Prostate gland (tissue), 2 donors: Measurements from ENCODE around the gene CCDC146. TPM values are rescaled to one million over a fixed set of nuclear protein-coding genes. Genes with fewer than 3 reads are reported as not detected.

Source experiments
- DNase-seq: peaks from one replicate; pipeline ENCODE4 v3.0.0-alpha.2; 2019; ENCODE audit warnings: low spot score
- H3K27ac ChIP-seq, 2 donors: fragments of 200-600 bp; sonication (generic); 2 replicates each; pipeline ENCODE4 v1.5.1; 2017 to 2019
- H3K27me3 ChIP-seq: fragments of 200-600 bp; sonication (generic); replicated peaks from 2 replicates; pipeline ENCODE4 v1.5.1; 2019; ENCODE audit not compliant: insufficient read depth
- H3K36me3 ChIP-seq, 2 donors: fragments of 200-600 bp; sonication (generic); 1 replicate in 1 of 2; 2 replicates in 1 of 2; pipeline versions ENCODE4 v1.5.1 to v1.8.1; 2017 to 2019
- H3K4me1 ChIP-seq: fragments of 200-600 bp; sonication (generic); replicated peaks from 2 replicates; pipeline ENCODE4 v1.5.1; 2019
- H3K4me3 ChIP-seq, 2 donors: fragments of 200-600 bp; sonication (generic); 2 replicates each; pipeline ENCODE4 v1.5.1; 2017 to 2019
- H3K9me3 ChIP-seq: fragments of 200-600 bp; sonication (generic); 2 replicates; pipeline ENCODE4 v1.5.1; 2017
- POLR2A ChIP-seq: fragments of 450-650 bp; IDR thresholded peaks from one replicate; pipeline ENCODE4 v1.6.1; 2016; ENCODE audit warnings: antibody characterized with exemption, mild to moderate bottlenecking
- POLR2AphosphoS5 ChIP-seq: sonication (generic); formaldehyde crosslinking; IDR thresholded peaks from one replicate; pipeline ENCODE4 v1.6.1; 2017; ENCODE audit warnings: antibody characterized with exemption
- WGBS: methylation state at CpG from one replicate; pipeline ENCODE4 v1.1.5; 2018; 5-methylcytosine and 5-hydroxymethylcytosine counted together
- intact Hi-C: fragments of 100-400 bp; cut with DNase I; formaldehyde crosslinking; loops from one replicate; pipeline ENCODE4 v1.14.2; 2022
- total RNA-seq, 2 donors: library from RNA; depleted of rRNA; stranded (reverse); fragments of >200 nt; gene quantifications; one replicate each; pipeline ENCODE4 v1.1.0, GENCODE V29; 2016
- TF ChIP-seq, protein P1 (sequence below), 4 experiments: fragments of 200-600 bp in 2 of 4; fragments of 450-650 bp in 2 of 4; sonication (generic) in 2 of 4; IDR thresholded peaks; 1 replicate in 3 of 4; 2 replicates in 1 of 4; pipeline ENCODE4 v1.5.1; 2016 to 2019; ENCODE audit warnings: antibody characterized with exemption in 4 of 4, mild to moderate bottlenecking in 2 of 4, moderate library complexity in 2 of 4

CCDC146 gene
- total RNA-seq, 2 donors from 2014 or later: 16.5 to 21.4 TPM

DNA sequence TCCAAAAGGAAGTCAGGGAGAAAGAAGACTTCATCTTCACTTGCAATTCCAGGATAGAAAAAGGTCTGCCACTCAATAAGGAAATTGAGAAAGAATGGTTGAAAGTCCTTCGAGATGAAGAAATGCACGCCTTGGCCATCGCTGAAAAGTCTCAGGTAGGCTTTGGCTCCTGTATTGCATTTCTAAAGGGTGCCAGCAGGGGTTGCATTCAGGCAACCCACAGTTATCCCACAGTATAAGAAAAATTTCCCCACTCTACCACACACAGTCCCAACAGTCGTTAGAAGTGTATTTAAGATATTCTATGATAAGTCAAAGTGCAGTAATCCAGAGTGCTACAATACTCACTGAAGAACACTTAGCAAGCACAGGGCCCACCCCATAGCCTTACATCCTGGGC lies 170.6 kb downstream of the CCDC146 start:
- no peak overlapping the region for H3K4me3 ChIP-seq
- no peaks in the 10 kb centered on the region for H3K36me3 ChIP-seq
- H3K27me3 ChIP-seq: no peaks in the 10 kb centered on the region
- H3K9me3 ChIP-seq: no peaks in the 10 kb centered on the region
- intact Hi-C loops: no loop called here
- DNase-seq: no peak
- H3K4me1 ChIP-seq: no peaks in the 10 kb centered on the region
- WGBS: 83% methylated on average over 4 of the region's 4 CpGs
- TF ChIP-seq, protein P1, sequence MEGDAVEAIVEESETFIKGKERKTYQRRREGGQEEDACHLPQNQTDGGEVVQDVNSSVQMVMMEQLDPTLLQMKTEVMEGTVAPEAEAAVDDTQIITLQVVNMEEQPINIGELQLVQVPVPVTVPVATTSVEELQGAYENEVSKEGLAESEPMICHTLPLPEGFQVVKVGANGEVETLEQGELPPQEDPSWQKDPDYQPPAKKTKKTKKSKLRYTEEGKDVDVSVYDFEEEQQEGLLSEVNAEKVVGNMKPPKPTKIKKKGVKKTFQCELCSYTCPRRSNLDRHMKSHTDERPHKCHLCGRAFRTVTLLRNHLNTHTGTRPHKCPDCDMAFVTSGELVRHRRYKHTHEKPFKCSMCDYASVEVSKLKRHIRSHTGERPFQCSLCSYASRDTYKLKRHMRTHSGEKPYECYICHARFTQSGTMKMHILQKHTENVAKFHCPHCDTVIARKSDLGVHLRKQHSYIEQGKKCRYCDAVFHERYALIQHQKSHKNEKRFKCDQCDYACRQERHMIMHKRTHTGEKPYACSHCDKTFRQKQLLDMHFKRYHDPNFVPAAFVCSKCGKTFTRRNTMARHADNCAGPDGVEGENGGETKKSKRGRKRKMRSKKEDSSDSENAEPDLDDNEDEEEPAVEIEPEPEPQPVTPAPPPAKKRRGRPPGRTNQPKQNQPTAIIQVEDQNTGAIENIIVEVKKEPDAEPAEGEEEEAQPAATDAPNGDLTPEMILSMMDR (IDR thresholded peaks at IDR 0.05): no peak
- no peak overlapping the region for H3K27ac ChIP-seq

DNA sequence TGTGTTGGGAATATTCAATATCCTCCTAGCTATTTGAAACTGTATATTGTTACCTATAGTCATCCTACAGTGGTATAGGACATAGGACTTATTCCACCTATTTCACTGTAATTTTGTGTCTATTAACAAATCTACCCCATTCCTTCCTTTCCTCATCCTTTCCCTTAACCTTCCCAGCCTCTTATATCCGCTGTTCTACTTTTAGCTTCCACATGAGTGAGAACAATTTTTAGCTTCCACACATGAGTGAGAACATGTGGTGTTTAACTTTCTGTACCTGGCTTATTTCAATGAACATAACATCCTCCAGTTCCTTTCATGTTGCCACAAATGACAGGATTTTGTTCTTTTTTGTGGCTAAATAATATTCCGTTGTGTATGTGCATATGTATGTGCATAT lies 173.1 kb downstream of the CCDC146 start:
- Histone ChIP-seq H3K27ac (no peak overlapping the region), H3K4me3 (no peak overlapping the region), H3K36me3 (no peaks in the 10 kb centered on the region), H3K27me3 (no peaks in the 10 kb centered on the region), H3K4me1 (no peaks in the 10 kb centered on the region), H3K9me3 (no peaks in the 10 kb centered on the region)
- no peak for DNase-seq
- TF ChIP-seq POLR2AphosphoS5: no peak
- TF ChIP-seq POLR2A: no peak
- TF ChIP-seq, protein P1 (IDR thresholded peaks at IDR 0.05): no peak
- WGBS: 98% methylated on average over 2 of the region's 2 CpGs
- intact Hi-C loops: no loop called here

DNA sequence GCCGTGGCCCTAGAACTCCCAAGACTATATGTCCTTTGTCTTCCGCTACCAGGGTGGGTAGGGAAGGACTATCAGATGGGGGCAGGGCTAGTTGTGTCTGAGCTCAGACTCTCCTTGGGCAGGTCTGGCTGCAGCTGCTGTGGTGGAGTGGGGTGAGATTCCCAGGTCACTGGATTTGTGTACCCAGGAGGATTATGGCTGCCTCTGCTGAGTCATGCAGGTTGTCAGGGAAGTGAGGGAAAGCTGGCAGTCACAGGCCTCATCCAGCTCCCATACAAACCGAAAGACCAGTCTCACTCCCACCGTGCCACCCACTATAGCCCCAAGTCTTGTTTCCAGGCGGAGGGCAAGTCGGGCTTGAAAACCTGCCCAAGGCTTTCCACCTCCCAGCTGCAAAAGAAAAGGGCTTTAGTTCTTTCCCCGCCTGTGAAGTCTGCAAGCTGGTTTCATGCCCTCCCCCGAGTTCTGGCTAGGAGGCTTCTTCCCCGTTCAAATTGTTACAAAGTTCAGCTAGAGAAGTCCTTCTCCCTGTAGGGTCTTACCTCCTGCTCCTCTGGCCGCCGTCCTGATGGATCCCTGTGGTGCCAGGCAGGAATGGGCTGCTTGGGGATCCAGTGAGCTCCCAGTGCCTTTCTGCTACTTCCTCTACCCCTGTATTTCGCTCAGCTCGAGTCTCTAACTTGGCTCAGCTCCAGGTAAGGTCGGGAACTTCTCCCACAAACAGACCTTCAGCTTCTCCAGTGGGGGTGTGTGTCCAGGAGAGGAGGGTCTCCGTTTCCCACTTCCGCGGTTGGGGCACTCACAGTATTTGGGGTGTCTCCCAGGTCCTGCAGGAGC lies 184.0 kb downstream of the CCDC146 start:
- DNase-seq: no peak
- WGBS: 84% methylated on average over 17 of the region's 17 CpGs
- no peaks in the 10 kb centered on the region for H3K4me1 ChIP-seq
- no peaks in the 10 kb centered on the region for H3K36me3 ChIP-seq
- H3K4me3 ChIP-seq: no peak overlapping the region
- no peaks in the 10 kb centered on the region for H3K27me3 ChIP-seq
- intact Hi-C loops: no loop called here
- TF ChIP-seq POLR2A (no peak), POLR2AphosphoS5 (no peak)
- TF ChIP-seq, protein P1 (IDR thresholded peaks at IDR 0.05): no peak
- no peaks in the 10 kb centered on the region for H3K9me3 ChIP-seq
- no peak overlapping the region for H3K27ac ChIP-seq

DNA sequence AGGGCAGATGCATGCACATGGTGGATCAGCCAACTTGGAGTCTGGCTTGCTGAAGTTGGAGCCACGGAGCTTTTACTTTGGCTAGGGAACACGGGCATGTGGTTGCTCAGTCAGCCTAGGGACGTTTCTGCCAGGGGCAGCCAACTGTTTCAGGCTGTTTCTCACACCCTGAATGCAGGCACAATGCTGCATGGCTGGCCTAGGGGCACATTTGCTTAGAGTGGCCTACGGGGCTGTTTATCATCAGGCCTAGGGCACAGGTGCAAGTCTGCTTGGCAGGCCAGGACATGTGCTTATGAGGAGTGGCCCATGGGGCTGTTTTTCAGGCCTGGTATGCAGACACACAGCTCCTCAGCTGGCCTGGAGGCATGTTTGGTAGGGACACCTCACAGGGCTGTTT lies 186.4 kb downstream of the CCDC146 start:
- Histone ChIP-seq H3K4me3 (no peak overlapping the region), H3K36me3 (peaks cover 0 to 2% of the 10 kb centered on the region in 2 donors), H3K4me1 (no peaks in the 10 kb centered on the region), H3K27ac (no peak overlapping the region), H3K27me3 (no peaks in the 10 kb centered on the region), H3K9me3 (no peaks in the 10 kb centered on the region)
- intact Hi-C loops: no loop called here
- TF ChIP-seq POLR2A (no peak), POLR2AphosphoS5 (no peak)
- TF ChIP-seq, protein P1 (IDR thresholded peaks at IDR 0.05): no peak
- 69% methylated on average over 4 of the region's 4 CpGs for WGBS
- DNase-seq: no peak

DNA sequence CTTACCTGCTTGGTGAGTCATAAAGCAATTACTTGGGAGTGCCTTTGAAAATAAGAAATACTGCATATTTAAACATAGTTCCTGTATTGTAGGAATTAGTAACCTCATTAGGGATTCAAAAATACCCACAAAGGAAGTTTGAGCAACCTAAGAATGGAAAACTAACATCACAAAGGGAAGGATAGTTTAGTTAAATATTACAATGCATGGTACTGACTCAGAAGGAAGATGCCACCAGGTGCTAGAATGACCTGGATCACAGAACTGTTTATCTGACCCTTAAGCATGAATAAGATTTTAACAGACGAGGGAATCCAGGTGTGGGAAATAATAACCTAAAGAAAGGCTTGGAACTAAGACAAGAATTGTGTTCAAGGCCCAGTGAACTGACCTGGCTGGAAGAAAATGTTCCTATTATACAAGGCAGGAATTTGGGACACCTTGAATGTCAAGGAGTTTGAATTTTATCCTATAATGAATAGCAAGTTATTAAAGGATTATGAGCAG lies 187.4 kb downstream of the CCDC146 start:
- no peak overlapping the region for H3K27ac ChIP-seq
- DNase-seq: no peak

More for the DNA sequence above, 187.4 kb downstream of the CCDC146 start:
- 45% methylated on average over 1 of the region's 1 CpG for WGBS
- TF ChIP-seq POLR2AphosphoS5: no peak
- TF ChIP-seq, protein P1 (IDR thresholded peaks at IDR 0.05): no peak
- no peak for TF ChIP-seq POLR2A
- Histone ChIP-seq H3K36me3 (peaks cover 0 to 2% of the 10 kb centered on the region in 2 donors), H3K4me3 (no peak overlapping the region), H3K4me1 (no peaks in the 10 kb centered on the region), H3K9me3 (no peaks in the 10 kb centered on the region), H3K27me3 (no peaks in the 10 kb centered on the region)
- intact Hi-C loops: no loop called here
